H1 (cell line): ENCODE results near the gene IL31. TPM values are rescaled to one million over a fixed set of nuclear protein-coding genes. Genes with fewer than 3 reads are reported as not detected.

Experiments used
- CBX5 ChIP-seq: fragments of 300-800, 300-1000 bp; sonication (generic); IDR thresholded peaks from 2 replicates; pipeline ENCODE4 v1.7.1; 2016; ENCODE audit warnings: antibody characterized with exemption, low read length, low read depth
- HDAC2 ChIP-seq, 2 experiments: fragments of 300-600 bp in 1 of 2; sonication (generic) in 1 of 2; IDR thresholded peaks; 2 replicates each; pipeline ENCODE4 v1.6.1; 2011 to 2012; ENCODE audit warnings: low read depth in 2 of 2, low read length in 2 of 2, mild to moderate bottlenecking in 2 of 2, moderate library complexity in 2 of 2, borderline replicate concordance in 1 of 2, inconsistent platforms in 1 of 2
- JUND ChIP-seq: IDR thresholded peaks from 2 replicates; pipeline ENCODE4 v1.6.1; 2011; ENCODE audit warnings: mild to moderate bottlenecking, improper control_type of control experiment, low read length
- polyA plus RNA-seq, 7 experiments: library from polyadenylated mRNA; depleted of rRNA in 3 of 7; stranded (reverse) in 5 of 7; unstranded in 2 of 7; fragments of >200 nt in 5 of 7; fragments of 200-250 nt in 2 of 7; gene quantifications; 1 replicate in 5 of 7; 2 replicates in 1 of 7; 4 replicates in 1 of 7; pipeline versions ENCODE4 v1.2.1 to v1.2.3, GENCODE V29; 2011 to 2013; ENCODE audit warnings: missing spikeins in 2 of 7, mixed read lengths in 2 of 7
- total RNA-seq: library from RNA; stranded (reverse); fragmentation: NEBNext Ultra II Directional; extraction: Animal tissue kit (Norgen Biotek cat#: 25700); gene quantifications from 2 replicates; pipeline ENCODE4 v1.2.1, GENCODE V29; 2021
- TF ChIP-seq, protein P1 (sequence below): fragments of 300-600 bp; sonication (generic); IDR thresholded peaks from 2 replicates; pipeline ENCODE4 v1.7.1; 2012; ENCODE audit warnings: low read length, moderate library complexity, mild to moderate bottlenecking, inconsistent platforms; ENCODE audit not compliant: insufficient replicate concordance

Gene IL31
- total and polyA plus RNA-seq, 2 of the 8 experiments (the other 6 are each of a cell fraction or from before 2014, with no cell fraction given) = not detected

DNA sequence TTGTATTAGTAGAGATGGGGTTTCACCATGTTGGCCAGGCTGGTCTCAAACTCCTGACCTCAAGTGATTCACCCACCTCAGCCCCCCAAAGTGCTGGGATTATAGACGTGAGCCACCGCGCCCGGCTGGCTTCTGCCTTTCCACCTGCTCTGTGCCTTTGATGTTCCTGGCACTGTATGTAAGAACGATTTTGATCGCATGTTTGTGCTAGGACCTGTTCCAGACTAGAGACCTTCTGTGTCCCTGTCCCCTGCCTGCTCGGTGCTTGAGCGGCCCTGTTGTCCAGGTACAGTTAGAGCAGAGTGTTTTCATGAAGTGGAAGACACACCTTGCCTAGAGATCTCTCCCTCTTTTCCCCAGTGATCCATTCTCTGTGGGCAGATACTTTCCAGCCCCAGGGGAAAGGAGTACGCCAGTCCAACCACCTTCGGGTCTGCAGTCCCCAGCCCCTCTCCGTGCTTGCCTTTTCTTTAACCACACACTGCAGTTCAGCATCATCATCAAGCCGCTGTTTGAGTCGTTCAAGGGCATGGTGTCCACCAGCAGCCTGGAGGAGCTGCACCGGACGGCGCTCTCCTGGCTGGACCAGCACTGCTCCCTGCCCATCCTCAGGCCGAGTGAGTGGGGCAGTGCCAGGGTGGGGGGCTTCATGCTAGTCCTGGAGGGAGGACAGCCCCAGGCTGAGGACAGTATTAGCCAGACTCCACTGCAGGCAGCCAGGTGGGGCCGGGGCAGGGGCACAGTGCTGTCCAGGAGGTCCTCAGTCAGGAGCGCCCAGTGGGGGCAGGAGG is 33.4 kb downstream of the IL31 start (continued):
- TF ChIP-seq, protein P1, sequence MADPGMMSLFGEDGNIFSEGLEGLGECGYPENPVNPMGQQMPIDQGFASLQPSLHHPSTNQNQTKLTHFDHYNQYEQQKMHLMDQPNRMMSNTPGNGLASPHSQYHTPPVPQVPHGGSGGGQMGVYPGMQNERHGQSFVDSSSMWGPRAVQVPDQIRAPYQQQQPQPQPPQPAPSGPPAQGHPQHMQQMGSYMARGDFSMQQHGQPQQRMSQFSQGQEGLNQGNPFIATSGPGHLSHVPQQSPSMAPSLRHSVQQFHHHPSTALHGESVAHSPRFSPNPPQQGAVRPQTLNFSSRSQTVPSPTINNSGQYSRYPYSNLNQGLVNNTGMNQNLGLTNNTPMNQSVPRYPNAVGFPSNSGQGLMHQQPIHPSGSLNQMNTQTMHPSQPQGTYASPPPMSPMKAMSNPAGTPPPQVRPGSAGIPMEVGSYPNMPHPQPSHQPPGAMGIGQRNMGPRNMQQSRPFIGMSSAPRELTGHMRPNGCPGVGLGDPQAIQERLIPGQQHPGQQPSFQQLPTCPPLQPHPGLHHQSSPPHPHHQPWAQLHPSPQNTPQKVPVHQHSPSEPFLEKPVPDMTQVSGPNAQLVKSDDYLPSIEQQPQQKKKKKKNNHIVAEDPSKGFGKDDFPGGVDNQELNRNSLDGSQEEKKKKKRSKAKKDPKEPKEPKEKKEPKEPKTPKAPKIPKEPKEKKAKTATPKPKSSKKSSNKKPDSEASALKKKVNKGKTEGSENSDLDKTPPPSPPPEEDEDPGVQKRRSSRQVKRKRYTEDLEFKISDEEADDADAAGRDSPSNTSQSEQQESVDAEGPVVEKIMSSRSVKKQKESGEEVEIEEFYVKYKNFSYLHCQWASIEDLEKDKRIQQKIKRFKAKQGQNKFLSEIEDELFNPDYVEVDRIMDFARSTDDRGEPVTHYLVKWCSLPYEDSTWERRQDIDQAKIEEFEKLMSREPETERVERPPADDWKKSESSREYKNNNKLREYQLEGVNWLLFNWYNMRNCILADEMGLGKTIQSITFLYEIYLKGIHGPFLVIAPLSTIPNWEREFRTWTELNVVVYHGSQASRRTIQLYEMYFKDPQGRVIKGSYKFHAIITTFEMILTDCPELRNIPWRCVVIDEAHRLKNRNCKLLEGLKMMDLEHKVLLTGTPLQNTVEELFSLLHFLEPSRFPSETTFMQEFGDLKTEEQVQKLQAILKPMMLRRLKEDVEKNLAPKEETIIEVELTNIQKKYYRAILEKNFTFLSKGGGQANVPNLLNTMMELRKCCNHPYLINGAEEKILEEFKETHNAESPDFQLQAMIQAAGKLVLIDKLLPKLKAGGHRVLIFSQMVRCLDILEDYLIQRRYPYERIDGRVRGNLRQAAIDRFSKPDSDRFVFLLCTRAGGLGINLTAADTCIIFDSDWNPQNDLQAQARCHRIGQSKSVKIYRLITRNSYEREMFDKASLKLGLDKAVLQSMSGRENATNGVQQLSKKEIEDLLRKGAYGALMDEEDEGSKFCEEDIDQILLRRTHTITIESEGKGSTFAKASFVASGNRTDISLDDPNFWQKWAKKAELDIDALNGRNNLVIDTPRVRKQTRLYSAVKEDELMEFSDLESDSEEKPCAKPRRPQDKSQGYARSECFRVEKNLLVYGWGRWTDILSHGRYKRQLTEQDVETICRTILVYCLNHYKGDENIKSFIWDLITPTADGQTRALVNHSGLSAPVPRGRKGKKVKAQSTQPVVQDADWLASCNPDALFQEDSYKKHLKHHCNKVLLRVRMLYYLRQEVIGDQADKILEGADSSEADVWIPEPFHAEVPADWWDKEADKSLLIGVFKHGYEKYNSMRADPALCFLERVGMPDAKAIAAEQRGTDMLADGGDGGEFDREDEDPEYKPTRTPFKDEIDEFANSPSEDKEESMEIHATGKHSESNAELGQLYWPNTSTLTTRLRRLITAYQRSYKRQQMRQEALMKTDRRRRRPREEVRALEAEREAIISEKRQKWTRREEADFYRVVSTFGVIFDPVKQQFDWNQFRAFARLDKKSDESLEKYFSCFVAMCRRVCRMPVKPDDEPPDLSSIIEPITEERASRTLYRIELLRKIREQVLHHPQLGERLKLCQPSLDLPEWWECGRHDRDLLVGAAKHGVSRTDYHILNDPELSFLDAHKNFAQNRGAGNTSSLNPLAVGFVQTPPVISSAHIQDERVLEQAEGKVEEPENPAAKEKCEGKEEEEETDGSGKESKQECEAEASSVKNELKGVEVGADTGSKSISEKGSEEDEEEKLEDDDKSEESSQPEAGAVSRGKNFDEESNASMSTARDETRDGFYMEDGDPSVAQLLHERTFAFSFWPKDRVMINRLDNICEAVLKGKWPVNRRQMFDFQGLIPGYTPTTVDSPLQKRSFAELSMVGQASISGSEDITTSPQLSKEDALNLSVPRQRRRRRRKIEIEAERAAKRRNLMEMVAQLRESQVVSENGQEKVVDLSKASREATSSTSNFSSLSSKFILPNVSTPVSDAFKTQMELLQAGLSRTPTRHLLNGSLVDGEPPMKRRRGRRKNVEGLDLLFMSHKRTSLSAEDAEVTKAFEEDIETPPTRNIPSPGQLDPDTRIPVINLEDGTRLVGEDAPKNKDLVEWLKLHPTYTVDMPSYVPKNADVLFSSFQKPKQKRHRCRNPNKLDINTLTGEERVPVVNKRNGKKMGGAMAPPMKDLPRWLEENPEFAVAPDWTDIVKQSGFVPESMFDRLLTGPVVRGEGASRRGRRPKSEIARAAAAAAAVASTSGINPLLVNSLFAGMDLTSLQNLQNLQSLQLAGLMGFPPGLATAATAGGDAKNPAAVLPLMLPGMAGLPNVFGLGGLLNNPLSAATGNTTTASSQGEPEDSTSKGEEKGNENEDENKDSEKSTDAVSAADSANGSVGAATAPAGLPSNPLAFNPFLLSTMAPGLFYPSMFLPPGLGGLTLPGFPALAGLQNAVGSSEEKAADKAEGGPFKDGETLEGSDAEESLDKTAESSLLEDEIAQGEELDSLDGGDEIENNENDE = no peak
- TF ChIP-seq CBX5 = no peak
- no peak for TF ChIP-seq HDAC2 (IDR thresholded peaks at IDR 0.05; ENCODE audit: borderline replicate concordance in 1 of 2, low read depth in 2 of 2, low read length in 2 of 2)
- no peak for TF ChIP-seq JUND
- TF ChIP-seq, all 59 proteins: peak for 0
